GM19328 (cell line): ENCODE measurements around the gene WDR13.
"Not testable (repeated sequence)": the region's sequence is repeated elsewhere in the genome, so short reads cannot be mapped to it uniquely, and the experiment has no call there.

Source experiments
- ATAC-seq: cut with Tn5 transposase; IDR thresholded peaks from one replicate; pipeline ENCODE4 v1.9.1; 2021; ENCODE audit warnings: mild to moderate bottlenecking, moderate library complexity; ENCODE audit not compliant: unreplicated experiment

The WDR13 gene

GRCh38 chrX:48597353-48598264 is at the start of gene WDR13:
Gene WDR13, plus strand, starts transcription at chrX:48597492. Its CDS starts 505 bp downstream, at chrX:48597997.
- ATAC-seq, result peak; percentile 74

DNA sequence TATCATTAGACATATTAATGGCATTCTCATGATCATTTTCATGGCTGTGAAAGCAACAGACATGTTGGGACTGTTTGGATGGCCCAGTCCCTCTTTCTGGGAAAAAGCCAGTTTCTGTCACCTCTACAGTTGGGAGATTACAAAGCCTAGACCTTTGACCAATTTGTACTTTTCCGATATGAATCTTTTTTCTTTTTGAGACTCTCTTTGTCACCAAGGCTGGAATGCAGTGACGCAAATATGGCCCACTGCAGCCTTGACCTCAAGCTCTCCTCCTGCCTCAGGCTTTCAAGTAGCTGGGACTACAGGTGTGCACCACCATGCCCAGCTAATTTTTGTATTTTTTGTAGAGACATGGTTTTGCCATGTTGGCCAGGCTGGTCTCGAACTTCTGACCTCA is 48.4 kb upstream of the WDR13 start:
- no peak for ATAC-seq

- not testable (repeated sequence) for ATAC-seq
These were observed 41.5 kb upstream of the WDR13 start for GRCh38 chrX:48555731-48556325.

GRCh38 chrX:48558271-48558670 is 39.0 kb upstream of the WDR13 start:
- ATAC-seq, result no peak

DNA sequence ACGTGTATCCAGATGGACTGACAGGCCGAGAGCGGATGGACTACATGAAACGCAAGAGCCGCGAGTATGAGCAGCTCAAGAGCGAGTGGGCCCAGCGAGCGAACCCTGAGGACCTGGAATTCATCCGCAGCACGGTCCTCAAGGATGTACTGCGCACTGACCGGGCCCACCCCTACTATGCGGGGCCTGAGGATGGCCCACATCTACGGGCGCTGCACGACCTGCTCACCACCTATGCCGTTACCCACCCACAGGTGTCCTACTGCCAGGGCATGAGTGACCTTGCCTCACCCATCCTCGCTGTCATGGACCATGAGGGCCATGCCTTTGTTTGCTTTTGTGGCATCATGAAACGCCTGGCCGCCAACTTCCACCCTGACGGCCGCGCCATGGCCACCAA is 37.7 kb upstream of the WDR13 start:
- no peak for ATAC-seq

DNA sequence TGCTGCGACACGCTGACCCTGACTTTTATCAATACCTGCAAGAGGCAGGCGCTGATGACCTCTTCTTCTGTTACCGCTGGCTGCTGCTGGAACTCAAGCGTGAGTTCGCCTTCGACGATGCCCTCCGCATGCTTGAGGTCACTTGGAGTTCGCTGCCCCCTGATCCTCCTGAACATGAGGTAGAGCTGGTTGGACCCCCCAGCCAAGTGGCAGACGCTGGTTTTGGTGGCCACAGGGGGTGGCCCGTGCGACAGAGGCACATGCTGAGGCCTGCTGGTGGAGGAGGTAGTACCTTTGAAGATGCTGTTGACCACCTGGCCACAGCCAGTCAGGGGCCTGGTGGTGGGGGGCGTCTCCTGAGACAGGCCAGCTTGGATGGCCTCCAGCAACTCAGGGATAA is 37.2 kb upstream of the WDR13 start:
- no peak for ATAC-seq

DNA sequence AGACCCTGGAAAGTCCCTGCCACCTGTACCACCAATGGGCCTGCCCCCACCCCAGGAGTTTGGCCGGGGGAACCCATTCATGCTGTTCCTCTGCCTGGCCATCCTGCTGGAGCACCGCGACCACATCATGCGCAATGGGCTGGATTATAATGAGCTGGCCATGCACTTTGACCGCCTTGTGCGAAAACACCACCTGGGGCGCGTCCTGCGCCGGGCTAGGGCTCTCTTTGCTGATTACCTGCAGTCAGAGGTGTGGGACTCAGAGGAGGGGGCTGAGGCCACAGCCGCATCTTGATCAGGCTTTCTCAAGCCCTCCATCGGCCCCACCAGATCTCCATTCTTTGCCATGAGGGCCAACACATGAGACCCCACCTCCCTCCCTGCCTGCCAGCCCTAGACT is 36.6 kb upstream of the WDR13 start:
- no peak for ATAC-seq

- ATAC-seq, result no peak
These were observed 27.3 kb upstream of the WDR13 start for GRCh38 chrX:48569958-48570357.

DNA sequence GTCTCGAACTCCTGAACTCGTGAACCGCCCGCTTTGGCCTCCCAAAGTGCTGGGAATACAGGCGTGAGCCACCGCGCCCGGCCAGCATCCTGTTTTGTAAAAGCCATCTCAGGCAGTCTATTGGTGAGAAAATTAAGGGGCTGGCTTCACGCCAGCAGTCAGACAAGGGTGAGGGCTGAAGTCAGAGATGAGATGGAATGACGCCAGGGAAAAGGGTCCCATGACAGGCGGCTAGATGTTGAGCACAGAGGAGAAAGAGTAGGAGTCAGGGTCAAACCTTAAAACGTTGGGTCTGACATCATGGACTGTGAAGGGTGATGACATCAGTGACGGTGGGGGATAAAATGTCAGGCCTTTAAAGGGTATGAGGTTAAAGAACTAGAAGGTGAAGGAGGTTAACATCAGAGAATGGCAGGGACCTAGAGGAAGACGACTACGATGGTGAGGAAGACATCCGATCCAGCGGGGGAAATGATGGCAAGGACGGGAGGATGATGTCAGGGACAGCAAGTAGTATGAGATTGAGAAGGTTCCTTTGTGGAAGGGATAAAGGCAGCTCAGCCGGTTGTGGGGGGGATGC is 23.5 kb upstream of the WDR13 start:
- no peak for ATAC-seq

- ATAC-seq, result peak; percentile 72
These were observed 22.7 kb upstream of the WDR13 start, which contains the start of gene RBM3 for GRCh38 chrX:48574270-48575266. Gene RBM3, plus strand, starts transcription at chrX:48574484. Its CDS starts 697 bp downstream, at chrX:48575181.

GRCh38 chrX:48575642-48576041 is 21.6 kb upstream of the WDR13 start:
- ATAC-seq, result no peak

DNA sequence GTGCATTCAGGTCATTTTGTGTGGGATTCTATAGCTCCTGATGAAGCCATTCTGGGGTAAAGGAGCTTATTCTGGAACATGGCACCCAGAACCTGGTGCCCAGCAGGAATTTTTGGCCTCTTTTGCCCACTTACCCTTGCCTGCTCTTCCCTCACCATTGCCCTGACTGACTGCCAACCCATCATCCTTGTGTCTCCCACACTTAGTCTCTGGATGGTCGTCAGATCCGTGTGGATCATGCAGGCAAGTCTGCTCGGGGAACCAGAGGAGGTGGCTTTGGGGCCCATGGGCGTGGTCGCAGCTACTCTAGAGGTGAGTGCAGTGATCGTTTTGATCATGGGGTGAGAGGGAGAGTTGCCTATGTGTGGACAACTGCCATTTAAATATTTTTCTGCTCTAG is 21.2 kb upstream of the WDR13 start:
- no peak for ATAC-seq

GRCh38 chrX:48578661-48579128 is 18.6 kb upstream of the WDR13 start:
- no peak for ATAC-seq

DNA sequence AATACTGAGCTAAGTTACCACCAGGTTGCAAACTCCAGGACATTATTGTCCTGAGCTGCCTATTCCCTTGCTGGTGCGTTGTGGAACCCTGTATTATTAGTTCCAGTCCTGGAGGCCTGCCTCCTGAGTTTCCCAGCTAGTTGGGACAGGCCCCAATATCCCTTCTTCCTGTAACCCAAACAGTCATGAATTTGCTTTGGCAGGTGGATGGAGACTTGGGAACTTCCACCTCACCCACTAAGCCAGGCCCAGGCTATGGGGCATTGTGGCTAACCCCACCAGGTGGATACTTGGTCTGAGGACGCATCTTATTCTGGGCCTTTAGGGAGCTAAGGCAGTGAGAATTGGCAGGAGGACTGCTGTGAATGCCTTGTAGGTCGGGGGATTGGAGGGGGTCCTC is 18.0 kb upstream of the WDR13 start:
- ATAC-seq, result no peak

DNA sequence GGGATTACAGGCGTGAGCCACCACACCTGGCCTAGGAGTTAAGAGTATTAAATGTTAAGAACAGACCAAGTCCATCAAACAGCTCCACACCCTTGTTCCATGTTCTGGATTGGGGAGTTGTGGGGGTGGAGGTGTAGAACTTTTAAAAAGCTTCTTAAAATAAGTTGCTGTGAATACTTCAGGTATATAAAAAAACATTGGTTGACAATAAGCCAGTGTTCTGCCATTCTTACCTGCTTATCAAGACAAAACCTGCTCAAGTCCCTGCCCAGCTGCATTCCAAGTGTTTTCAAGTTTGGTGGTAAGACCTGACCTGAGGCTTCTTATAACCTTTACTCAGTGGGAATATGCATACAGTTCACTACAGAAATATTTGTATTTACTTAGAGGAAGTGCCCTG is 16.6 kb upstream of the WDR13 start:
- no peak for ATAC-seq

DNA sequence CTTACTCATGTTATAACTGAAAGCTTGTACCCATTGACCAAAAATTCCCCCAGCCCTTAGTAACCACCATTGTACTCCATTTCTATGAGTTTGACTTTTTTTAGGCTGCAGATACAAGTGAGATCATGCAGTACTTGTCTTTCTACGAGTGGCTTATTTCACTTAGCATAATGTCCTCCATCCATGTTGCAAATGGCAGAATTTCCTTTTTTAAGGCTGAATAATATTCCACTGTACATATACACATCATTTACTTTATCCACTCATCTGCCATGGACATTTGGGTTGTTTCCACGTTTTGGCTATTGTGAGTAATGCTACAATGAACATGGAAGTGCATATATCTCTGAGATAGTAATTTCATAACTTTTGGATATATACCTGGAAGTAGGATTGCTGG is 12.6 kb upstream of the WDR13 start:
- no peak for ATAC-seq

DNA sequence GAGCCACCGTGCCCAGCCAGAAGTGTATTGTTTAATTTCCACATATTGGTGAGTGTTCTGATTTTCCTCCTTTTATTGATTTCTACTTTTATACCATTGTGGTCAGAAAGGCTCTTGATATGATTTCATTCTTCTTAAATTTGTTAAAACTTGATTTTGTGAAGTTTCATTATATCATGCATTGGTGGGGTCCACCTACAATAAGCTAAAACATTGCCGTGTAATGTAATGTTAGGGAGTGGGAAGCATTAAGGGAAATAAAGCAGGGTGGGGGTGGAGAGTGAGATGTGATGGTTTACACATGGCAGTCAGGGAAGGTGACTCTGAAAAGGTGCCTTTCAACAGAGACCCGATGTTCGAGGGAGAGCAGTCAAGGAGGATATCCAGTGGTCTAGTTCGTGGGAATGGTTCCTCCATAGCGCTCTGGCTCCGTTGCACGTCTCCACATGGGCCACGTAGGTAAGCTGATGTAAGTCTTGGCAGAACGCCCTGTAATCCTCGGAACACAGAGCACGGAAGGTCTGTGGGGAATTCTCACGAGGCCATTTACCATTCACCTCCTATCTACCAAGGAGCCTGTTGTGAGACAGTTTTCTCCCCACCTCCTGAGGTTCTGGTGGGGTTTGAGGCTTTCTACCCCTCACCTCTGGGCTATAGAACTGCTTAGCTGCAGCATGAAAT is 7.7 kb upstream of the WDR13 start:
- ATAC-seq, result no peak

DNA sequence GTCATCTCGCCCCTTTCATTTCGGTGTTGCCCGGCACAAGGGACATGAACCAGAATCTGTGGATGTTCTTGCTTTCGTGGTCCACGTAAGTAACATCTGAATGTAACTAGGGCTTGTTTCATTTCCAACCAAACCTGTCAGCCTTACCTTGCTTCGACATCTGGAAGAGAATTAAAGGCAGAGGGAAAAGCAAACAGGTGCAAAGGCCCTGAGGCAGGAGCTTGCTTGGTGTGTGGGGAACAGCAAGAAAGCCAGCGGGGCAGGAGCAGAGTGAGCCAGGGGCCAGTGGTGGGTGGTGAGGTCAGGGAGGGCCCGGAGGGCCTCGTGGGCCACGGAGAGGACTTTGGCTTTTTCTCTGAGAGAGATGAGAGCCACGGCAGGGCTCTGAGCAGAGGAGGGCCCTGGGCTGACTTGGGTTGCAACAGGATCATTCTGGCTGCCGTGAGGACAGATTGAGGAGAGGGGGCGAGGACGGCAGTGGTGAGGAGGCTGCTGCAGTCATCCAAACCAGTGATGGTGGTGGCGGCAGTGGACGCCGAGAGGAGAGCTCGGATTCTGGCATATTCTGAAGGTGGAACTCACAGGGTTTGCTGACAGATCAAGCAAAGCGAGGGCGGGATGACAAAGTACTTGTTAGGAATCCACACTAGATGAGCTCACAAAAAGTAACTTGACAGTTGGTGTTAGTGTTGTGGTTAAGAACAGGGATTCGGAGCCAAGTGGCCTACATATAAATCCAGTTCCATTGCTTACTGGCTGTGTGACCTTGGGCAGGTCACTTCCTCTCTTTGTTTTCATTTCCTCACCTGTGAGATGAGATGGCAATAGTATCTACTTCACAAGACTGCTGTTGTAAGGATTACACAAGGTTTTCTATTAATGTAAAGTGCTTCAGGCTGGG is 6.8 kb upstream of the WDR13 start:
- no peak for ATAC-seq

- no peak for ATAC-seq
These were observed 6.0 kb upstream of the WDR13 start for GRCh38 chrX:48591255-48591791.
